H1 (cell line): ENCODE results near the gene CCDC86.

Experiments
- BRCA1 ChIP-seq: IDR thresholded peaks from 2 replicates; pipeline ENCODE4 v1.6.1; 2012; ENCODE audit warnings: low read depth, low read length, improper control_type of control experiment
- TF ChIP-seq, protein P1 (sequence below), 3 experiments: IDR thresholded peaks; 1 replicate in 2 of 3; 2 replicates in 1 of 3; pipeline versions ENCODE4 v1.5.1 to v1.6.1; 2011; ENCODE audit warnings: low read length in 3 of 3, mild to moderate bottlenecking in 3 of 3, inconsistent platforms in 2 of 3, low read depth in 1 of 3, moderate library complexity in 1 of 3; ENCODE audit not compliant: insufficient read depth in 1 of 3; ENCODE audit errors: control extremely low read depth in 1 of 3

DNA sequence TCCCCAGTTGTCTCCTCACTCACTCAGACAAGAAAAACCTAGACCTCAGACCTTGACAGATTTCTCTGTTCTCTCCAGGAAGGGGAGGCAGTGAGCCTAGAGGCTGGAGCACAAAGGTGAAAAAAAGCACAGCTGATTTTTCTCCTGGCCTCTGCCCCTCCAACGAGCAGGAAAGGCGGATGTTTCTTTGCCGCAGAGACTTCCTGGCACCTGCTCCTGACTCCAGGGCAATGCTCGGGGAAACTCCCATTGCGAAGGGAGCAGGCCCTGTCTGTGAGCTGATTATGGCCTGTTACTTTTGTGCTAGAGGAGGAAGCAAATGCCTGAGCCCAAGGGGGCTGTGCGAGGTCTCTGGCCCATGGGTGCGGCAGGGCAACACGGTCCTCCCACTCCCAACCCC lies 31.3 kb upstream of the CCDC86 start:
- TF ChIP-seq, protein P1, sequence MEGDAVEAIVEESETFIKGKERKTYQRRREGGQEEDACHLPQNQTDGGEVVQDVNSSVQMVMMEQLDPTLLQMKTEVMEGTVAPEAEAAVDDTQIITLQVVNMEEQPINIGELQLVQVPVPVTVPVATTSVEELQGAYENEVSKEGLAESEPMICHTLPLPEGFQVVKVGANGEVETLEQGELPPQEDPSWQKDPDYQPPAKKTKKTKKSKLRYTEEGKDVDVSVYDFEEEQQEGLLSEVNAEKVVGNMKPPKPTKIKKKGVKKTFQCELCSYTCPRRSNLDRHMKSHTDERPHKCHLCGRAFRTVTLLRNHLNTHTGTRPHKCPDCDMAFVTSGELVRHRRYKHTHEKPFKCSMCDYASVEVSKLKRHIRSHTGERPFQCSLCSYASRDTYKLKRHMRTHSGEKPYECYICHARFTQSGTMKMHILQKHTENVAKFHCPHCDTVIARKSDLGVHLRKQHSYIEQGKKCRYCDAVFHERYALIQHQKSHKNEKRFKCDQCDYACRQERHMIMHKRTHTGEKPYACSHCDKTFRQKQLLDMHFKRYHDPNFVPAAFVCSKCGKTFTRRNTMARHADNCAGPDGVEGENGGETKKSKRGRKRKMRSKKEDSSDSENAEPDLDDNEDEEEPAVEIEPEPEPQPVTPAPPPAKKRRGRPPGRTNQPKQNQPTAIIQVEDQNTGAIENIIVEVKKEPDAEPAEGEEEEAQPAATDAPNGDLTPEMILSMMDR (IDR thresholded peaks at IDR 0.05; ENCODE audit: control extremely low read depth in 1 of 3, insufficient read depth in 1 of 3, low read depth in 1 of 3, low read length in 3 of 3) = no peak
- no peak for TF ChIP-seq BRCA1
